Keratinocyte (primary cell): ENCODE data around the gene ZBTB43. TPM values are rescaled to one million over a fixed set of nuclear protein-coding genes. Genes with fewer than 3 reads are reported as not detected.

ENCODE experiments used
- DNase-seq: peaks from one replicate; pipeline ENCODE4 v3.0.0-alpha.2; 2011; ENCODE audit warnings: low read depth, missing footprints, low spot score
- FAIRE-seq: peaks from 2 replicates; lab custom pipeline; 2011; peaks lifted over from hg19 to GRCh38; lab: Jason Lieb, UNC
- H2AFZ ChIP-seq: 2 replicates; pipeline ENCODE4 v1.6.0; 2012; ENCODE audit warnings: low read length, control low read depth, inconsistent platforms; ENCODE audit not compliant: control insufficient read depth
- H3K27ac ChIP-seq: 2 replicates; pipeline ENCODE4 v1.5.1; 2011; ENCODE audit warnings: low read length; ENCODE audit not compliant: control insufficient read depth, insufficient read depth
- H3K27me3 ChIP-seq: 3 replicates; pipeline ENCODE4 v1.6.0; 2011; ENCODE audit warnings: low read length; ENCODE audit not compliant: control insufficient read depth, insufficient read depth; ENCODE audit errors: extremely low read depth
- H3K36me3 ChIP-seq, 2 experiments: 2 replicates in 1 of 2; 3 replicates in 1 of 2; pipeline ENCODE4 v1.5.1; 2011; ENCODE audit warnings: low read length in 2 of 2, mild to moderate bottlenecking in 1 of 2; ENCODE audit not compliant: control insufficient read depth in 2 of 2, insufficient read depth in 2 of 2; ENCODE audit errors: extremely low read depth in 1 of 2
- H3K4me1 ChIP-seq: 3 replicates; pipeline ENCODE4 v1.5.1; 2011; ENCODE audit warnings: low read length; ENCODE audit not compliant: control insufficient read depth, insufficient read depth; ENCODE audit errors: extremely low read depth
- H3K4me2 ChIP-seq: 3 replicates; pipeline ENCODE4 v1.6.0; 2011; ENCODE audit warnings: low read depth, low read length; ENCODE audit not compliant: control insufficient read depth, insufficient read depth; ENCODE audit errors: extremely low read depth
- H3K4me3 ChIP-seq, 3 experiments: fragments of 200-600 bp in 1 of 3; sonication (generic) in 1 of 3; 2 replicates in 2 of 3; 3 replicates in 1 of 3; pipeline ENCODE4 v1.5.1; 2011 to 2016; ENCODE audit warnings: low read length in 3 of 3, mild to moderate bottlenecking in 3 of 3, control low read depth in 2 of 3, inconsistent platforms in 1 of 3, low read depth in 1 of 3, mixed read lengths in 1 of 3, mixed run types in 1 of 3, moderate library complexity in 1 of 3; ENCODE audit not compliant: control insufficient read depth in 2 of 3, insufficient read depth in 2 of 3; ENCODE audit errors: extremely low read depth in 1 of 3
- H3K79me2 ChIP-seq: 2 replicates; pipeline ENCODE4 v1.6.0; 2012; ENCODE audit warnings: low read length; ENCODE audit not compliant: control insufficient read depth, insufficient read depth
- H3K9ac ChIP-seq: 3 replicates; pipeline ENCODE4 v1.6.0; 2011; ENCODE audit warnings: low read length; ENCODE audit not compliant: control insufficient read depth, insufficient read depth; ENCODE audit errors: extremely low read depth
- H3K9me1 ChIP-seq: 3 replicates; pipeline ENCODE4 v1.6.0; 2011; ENCODE audit warnings: low read length; ENCODE audit not compliant: control insufficient read depth, insufficient read depth; ENCODE audit errors: extremely low read depth
- H3K9me3 ChIP-seq: 2 replicates; pipeline ENCODE4 v1.5.1; 2012; ENCODE audit warnings: low read depth, low read length; ENCODE audit not compliant: control insufficient read depth
- H4K20me1 ChIP-seq: 3 replicates; pipeline ENCODE4 v1.6.0; 2011; ENCODE audit warnings: low read length; ENCODE audit not compliant: control insufficient read depth, insufficient read depth; ENCODE audit errors: extremely low read depth
- EZH2 ChIP-seq: IDR thresholded peaks from one replicate; pipeline ENCODE4 v1.6.1; 2012; ENCODE audit warnings: inconsistent platforms, mild to moderate bottlenecking, low read length, moderate library complexity
- dilution Hi-C: fragments of 300-500 bp; cut with MboI; formaldehyde crosslinking; loops from one replicate; pipeline ENCODE4 v1.7.0; 2020; ENCODE audit warnings: low sequenced_read_pairs; ENCODE audit not compliant: extremely low pct_ligation_motif_present
- polyA plus RNA-seq, 5 experiments: library from polyadenylated mRNA; depleted of rRNA in 3 of 5; stranded (reverse) in 3 of 5; stranded (forward) in 1 of 5; unstranded in 1 of 5; fragments of >200 nt; gene quantifications; 1 replicate in 1 of 5; 2 replicates in 3 of 5; 3 replicates in 1 of 5; pipeline versions ENCODE4 v1.2.1 to v1.2.3, GENCODE V29; 2011 to 2012; ENCODE audit warnings: missing spikeins in 2 of 5, low read depth in 1 of 5, low replicate concordance in 1 of 5
- TF ChIP-seq, protein P1 (sequence below), 3 experiments: IDR thresholded peaks in 1 of 3; conservative IDR thresholded peaks in 1 of 3; optimal IDR thresholded peaks in 1 of 3; 2 replicates in 2 of 3; 3 replicates in 1 of 3; pipeline versions ENCODE3 to v1.5.1; 2011; ENCODE audit warnings: low read length in 3 of 3, mild to moderate bottlenecking in 3 of 3, moderate library complexity in 2 of 3, control low read depth in 1 of 3, inconsistent platforms in 1 of 3; ENCODE audit not compliant: insufficient read depth in 2 of 3; ENCODE audit errors: extremely low read depth in 1 of 3

ZBTB43 gene
- polyA plus RNA-seq, 1 donor (not counting 4 experiments of a cell fraction or from before 2014, with no cell fraction given) = 24.3 TPM

DNA sequence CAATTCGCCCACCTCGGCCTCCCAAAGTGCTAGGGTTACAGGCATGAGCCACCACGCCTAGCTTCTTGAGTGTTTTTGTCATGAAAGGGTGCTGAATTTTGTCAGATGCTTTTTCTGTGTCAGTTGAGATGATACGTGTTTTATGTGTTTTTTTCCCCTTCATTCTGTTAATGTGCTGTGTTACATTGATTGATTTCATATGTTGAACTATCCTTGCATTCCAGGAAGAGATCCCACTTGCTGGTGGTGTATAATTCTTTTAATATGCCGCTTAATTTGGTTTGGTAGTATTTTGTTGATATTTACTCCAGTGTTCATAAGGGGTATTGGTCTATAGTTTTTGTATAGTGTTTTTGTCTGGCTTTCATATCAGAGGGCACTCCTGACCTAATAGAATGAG is 13.6 kb downstream of the ZBTB43 start:
- H3K79me2 ChIP-seq = peaks cover 52% of the 10 kb centered on the region
- no peak overlapping the region for H2AFZ ChIP-seq
- no peak for DNase-seq
- no peaks in the 10 kb centered on the region for H4K20me1 ChIP-seq
- no peak for FAIRE-seq
- TF ChIP-seq, protein P1, sequence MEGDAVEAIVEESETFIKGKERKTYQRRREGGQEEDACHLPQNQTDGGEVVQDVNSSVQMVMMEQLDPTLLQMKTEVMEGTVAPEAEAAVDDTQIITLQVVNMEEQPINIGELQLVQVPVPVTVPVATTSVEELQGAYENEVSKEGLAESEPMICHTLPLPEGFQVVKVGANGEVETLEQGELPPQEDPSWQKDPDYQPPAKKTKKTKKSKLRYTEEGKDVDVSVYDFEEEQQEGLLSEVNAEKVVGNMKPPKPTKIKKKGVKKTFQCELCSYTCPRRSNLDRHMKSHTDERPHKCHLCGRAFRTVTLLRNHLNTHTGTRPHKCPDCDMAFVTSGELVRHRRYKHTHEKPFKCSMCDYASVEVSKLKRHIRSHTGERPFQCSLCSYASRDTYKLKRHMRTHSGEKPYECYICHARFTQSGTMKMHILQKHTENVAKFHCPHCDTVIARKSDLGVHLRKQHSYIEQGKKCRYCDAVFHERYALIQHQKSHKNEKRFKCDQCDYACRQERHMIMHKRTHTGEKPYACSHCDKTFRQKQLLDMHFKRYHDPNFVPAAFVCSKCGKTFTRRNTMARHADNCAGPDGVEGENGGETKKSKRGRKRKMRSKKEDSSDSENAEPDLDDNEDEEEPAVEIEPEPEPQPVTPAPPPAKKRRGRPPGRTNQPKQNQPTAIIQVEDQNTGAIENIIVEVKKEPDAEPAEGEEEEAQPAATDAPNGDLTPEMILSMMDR (optimal IDR thresholded peaks at IDR 0.05 in 1 of 3, IDR thresholded peaks at IDR 0.05 in 1 of 3, conservative IDR thresholded peaks at IDR 0.05 in 1 of 3; ENCODE audit: extremely low read depth in 1 of 3, insufficient read depth in 2 of 3, low read length in 3 of 3) = no peak
- TF ChIP-seq EZH2 = no peak
- dilution Hi-C loops = no loop called here
- H3K9ac ChIP-seq = no peak overlapping the region
- no peaks in the 10 kb centered on the region for H3K4me1 ChIP-seq
- no peaks in the 10 kb centered on the region for H3K27me3 ChIP-seq
- H3K36me3 ChIP-seq = peaks cover 0 to 8% of the 10 kb centered on the region in 2 experiments
- no peak overlapping the region for H3K4me3 ChIP-seq
- H3K27ac ChIP-seq = no peak overlapping the region
- H3K9me3 ChIP-seq = peaks cover 3% of the 10 kb centered on the region
- no peak overlapping the region for H3K4me2 ChIP-seq
- no peaks in the 10 kb centered on the region for H3K9me1 ChIP-seq

DNA sequence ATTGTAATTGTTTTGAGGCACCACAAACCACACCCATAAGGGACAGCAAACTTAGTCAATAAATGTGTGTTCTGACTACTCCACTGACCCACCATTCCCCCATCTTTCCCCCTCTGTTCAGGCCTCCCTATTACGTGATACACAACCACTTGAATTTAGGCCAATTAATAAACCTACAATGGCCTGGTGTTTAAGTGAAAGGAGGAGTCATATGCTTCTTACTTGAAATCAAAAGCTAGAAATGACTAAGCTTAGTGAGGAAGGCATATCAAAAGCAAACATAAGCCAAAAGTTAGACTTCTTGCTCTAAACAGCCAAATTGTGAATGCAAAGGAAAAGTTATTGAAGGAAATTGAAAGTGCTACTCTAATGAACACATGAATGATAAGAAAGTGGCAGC is 14.6 kb downstream of the ZBTB43 start:
- no peak overlapping the region for H3K4me3 ChIP-seq
- TF ChIP-seq, protein P1 (optimal IDR thresholded peaks at IDR 0.05 in 1 of 3, IDR thresholded peaks at IDR 0.05 in 1 of 3, conservative IDR thresholded peaks at IDR 0.05 in 1 of 3; ENCODE audit: extremely low read depth in 1 of 3, insufficient read depth in 2 of 3, low read length in 3 of 3) = no peak
- no peak for TF ChIP-seq EZH2
- H4K20me1 ChIP-seq = no peaks in the 10 kb centered on the region
- no peak overlapping the region for H3K9ac ChIP-seq
- H3K27ac ChIP-seq = no peak overlapping the region
- no peaks in the 10 kb centered on the region for H3K27me3 ChIP-seq
- H3K9me1 ChIP-seq = no peaks in the 10 kb centered on the region
- H3K9me3 ChIP-seq = peaks cover 3% of the 10 kb centered on the region
- no peak overlapping the region for H2AFZ ChIP-seq
- no peaks in the 10 kb centered on the region for H3K4me1 ChIP-seq
- H3K4me2 ChIP-seq = no peak overlapping the region
- DNase-seq = no peak
- peaks cover 47% of the 10 kb centered on the region for H3K79me2 ChIP-seq
- dilution Hi-C loops = no loop called here
- H3K36me3 ChIP-seq = peaks cover 0 to 8% of the 10 kb centered on the region in 2 experiments
- FAIRE-seq = no peak
